Middle frontal gyrus (tissue), 1 donor: ENCODE data around the gene MYO1E.

ENCODE experiments used
- DNase-seq: peaks from one replicate; pipeline ENCODE4 v3.0.0-alpha.2; 2015; ENCODE audit warnings: low spot score; ENCODE audit errors: extremely low spot score

The MYO1E gene

GRCh38 chr15:59268852-59269407 lies 103.7 kb downstream of the MYO1E start:
- DNase-seq = no peak

DNA sequence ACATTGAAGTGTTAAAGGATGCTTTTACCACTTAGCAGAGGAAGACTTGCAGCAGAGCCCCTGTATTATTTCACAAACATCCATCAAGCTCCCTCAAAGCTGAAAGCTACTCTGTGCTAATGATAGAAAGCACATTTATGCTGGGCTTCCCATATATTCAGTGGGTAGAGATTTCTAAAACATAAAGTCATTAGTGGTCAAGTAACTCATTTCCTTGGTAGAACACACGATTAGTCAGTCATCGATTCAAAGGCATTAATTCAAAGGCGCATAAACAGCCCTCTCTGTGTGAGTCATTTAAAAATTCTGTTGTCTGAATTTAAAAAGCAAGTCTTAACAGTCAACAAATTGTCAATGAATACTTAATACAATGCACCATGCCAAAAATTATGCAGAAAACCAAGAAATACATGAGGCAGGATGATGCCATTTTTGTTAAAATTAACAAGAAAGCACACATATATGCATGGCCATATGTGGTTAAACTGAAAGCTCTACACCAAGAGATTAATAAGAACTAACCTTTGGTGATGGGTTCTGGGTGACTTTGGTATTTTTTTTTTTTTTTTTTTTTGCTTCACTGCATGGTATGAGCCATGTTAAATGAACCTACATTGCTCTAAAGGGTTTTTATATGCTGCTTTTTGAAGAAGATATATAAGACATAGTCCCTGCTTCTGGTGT lies 104.4 kb downstream of the MYO1E start:
- no peak for DNase-seq

DNA sequence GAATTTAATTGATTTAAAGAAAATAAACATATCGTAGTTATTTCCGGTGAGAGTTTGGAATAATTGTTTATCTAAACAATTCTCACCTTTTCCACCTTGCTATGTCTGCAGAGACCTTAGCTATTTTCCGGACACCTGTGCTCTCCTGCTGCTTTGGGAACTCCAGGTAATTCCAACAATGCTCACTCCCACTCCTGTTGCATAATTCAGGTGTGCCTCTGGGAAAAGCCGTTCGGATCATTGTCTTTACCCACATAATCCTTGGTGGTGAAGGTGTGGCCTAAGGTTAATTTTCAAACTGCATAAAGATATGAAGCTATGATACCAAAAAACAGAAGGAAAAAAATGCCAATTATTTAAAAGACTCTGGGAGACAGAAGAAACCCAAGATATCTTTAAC lies 106.6 kb downstream of the MYO1E start:
- no peak for DNase-seq

DNA sequence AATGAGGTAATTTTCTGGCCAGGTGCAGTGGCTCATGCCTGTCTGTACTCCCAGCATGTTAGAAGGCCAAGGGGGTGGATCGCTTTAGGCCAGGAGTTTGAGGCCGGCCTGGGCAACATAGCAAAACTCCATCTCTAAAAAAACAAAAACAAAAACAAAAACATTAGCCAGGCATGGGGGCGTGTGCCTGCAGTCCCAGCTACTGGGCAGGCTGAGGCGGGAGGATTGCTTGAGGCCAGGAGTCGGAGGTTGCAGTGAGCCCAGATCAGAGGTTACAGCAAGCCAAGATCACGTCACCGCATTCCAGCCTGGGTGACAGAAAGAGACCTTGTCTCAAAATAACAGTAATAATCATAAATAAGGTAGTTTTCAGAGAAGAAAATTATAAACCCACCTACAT lies 110.4 kb downstream of the MYO1E start:
- no peak for DNase-seq

DNA sequence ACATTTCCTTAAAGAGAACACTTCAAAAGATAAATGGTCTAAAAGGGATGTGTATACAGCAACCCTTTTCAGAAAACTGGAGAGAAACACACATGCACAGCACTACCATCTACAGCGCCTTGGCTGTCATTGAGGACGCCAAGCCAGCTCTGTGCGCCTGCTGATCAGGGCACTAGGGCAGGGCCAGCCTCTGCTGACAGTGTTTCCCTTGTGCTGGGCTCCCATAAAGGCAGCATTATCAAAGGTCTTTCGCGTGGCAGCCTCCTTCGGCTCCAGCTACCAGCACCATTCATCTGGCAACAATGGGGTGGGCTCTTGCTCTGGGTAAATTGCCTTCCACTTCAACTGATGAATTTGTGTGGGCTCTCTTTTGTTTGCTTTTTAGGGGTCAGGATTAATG lies 112.6 kb downstream of the MYO1E start:
- peak; percentile 78 for DNase-seq

DNA sequence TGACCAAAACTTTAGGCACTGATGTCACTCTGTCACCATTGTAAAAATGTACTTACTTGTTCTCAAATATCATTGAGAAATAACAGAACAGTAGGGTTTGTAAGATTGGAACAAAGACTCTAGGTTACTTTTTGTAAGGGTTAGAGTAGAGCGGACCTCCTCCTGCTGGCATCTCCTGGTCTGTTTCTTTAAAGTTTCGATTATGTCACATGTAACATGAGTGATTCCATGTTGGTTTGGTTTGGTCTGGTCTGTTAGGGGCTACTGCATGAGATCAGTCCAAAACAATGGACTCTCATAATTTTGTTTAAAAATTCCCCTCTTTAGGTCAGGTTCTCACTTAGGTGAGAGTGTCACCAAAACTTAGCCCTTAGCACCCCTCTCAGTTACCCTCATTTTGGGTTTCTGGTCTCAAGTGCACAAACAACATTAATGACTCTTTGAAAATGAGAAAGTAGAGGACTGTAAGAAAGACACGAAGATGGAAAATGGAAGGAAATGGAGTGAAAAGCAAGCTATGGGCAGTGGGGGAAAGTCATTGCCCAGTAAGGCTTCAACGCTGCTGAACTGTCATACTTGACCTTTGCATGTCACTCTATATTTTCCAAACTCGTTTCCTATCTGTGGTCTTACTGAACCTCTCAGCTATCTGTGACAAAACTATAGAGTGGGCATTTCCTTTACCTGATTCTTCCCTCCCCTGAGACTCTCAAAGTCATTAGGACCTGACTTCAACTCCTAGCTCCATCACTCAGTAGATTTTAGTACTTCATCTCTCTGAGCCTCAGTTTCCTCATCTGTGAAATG lies 113.3 kb downstream of the MYO1E start:
- DNase-seq = no peak

- no peak for DNase-seq
These were observed 114.4 kb downstream of the MYO1E start for GRCh38 chr15:59258317-59258716.

GRCh38 chr15:59257140-59257539 lies 115.5 kb downstream of the MYO1E start:
- no peak for DNase-seq

DNA sequence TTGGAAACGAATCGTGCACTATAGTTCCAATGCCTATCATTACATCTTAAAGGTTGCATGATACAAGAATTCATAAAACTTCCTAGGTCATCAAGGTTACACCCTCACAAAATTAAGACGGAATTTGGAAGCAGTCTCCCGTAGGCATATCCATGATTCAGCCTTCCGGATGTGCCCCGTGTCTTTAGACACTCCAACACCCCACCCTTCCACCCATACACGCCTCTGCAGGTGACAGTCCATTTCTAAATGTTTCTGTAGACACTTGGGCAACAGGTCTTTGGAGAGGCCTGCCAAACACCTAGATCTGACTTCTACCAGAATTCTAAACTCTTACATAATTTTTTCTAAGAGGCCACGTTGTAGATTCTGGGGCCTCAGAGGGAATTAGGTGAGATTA lies 116.2 kb downstream of the MYO1E start:
- DNase-seq = no peak

- no peak for DNase-seq
These were observed 116.9 kb downstream of the MYO1E start for GRCh38 chr15:59255680-59256336.

GRCh38 chr15:59252137-59252536 lies 120.5 kb downstream of the MYO1E start:
- no peak for DNase-seq

DNA sequence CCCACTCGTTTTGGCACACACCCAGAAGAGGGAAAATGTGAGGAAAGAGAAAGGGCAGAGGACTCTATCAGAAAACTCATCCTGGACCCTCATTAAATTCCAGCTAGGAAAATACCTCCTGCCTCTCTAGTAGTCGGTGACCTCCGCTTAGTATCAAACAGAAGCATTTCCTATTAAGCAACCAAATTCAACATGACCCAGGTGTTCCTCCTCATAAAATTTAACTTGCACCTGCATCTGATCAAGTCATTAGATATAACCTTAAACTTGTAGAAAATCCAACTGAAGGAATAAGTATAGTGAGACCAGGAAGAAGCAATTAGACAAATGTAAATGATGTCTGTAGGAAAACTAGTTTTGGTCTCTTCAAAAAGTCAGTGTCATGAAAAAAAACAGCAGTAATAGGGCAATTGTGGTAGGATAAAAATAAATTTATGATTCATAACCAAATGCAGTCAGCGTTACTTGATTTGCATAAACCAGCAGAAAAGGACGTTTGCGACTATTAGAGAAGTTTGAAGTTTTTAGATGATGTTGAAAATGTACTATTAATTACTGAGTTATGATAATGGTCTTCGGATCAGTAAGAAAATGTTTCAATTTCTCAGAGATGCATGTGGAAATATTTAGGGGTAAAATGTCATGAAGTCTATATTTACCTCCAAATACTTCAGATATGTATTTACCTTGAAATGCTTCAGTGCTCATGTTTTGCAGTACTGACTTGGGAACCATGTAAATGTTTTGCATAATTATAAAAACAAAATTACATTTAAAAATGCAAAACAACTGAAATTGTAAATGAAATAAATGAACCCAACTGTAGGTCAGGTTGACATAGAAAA lies 121.4 kb downstream of the MYO1E start:
- no peak for DNase-seq

GRCh38 chr15:59250249-59250648 lies 122.4 kb downstream of the MYO1E start:
- no peak for DNase-seq

DNA sequence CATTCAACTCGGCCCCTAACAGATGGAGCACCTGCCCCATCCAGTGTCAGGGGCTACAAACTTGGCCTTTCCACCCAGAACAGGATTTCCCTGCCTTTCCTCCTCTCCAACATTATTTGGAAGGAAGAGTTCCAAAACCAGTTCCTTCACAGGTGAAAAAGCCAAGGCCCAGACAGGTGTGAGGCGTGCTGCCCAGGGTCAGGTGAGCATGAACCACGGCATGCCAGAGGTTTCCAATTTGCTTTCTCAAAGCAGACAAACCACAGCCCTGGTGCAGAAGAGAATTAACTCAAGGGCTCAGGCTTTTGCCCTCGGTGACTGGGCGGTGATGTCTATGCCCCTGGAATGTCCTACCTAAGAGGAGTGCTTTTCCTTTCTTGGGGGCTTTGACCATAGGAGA lies 122.9 kb downstream of the MYO1E start:
- no peak for DNase-seq

GRCh38 chr15:59247364-59247763 lies 125.3 kb downstream of the MYO1E start:
- no peak for DNase-seq

DNA sequence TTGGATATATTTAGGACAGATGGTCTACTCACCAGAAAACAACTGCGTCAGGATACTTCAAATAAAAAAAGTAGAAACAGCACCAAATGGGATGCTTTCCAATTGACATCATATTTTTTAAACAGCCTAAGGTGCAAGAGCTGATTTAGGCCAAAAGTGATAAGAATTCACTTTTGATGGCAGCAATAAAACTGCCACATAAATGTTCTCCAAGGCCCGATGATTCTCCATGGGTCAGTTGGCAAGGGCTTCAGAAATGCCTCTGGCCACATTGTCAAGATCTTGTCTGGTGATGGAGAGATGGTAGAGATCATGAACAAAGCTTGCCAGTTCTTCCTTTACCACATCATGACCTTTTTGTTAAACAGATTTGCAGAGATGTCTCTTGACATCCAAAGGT lies 127.1 kb downstream of the MYO1E start:
- DNase-seq = no peak

DNA sequence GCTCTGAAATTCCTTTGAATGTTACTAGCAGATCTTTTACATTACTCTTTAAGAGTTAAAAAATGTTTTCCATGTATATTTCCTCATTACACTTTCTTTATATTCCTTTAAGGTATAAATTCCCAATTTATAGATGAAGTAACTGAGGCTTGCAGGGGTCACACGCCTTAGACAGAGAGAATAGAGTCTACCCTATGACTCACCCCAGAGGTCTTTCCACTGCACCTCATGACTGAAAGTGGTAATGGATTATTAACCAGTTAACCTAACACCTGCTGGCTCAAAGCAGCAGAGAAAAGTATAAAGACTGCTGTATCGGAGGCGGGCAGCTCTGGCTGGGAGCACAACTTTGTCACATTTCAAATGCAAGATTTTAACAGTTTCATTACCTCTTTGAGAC lies 128.3 kb downstream of the MYO1E start:
- DNase-seq = no peak

DNA sequence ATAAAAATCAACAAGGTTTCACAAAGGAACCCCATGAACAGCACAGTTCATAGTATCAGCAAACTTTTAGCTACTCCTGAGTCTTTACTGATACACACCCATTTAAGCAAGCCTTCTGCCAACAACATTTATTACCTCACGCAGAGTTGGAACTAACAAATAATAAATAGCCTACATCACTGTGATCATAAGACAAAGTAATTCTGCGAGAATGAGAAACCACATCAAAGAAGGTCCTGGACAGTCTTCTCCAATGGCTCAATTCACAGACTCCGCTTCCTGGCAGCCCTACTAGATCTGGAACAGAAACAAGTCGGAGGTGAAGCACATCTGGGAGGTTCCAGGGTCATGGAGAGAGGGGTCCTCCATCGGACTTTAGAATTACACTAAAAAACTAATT lies 129.0 kb downstream of the MYO1E start:
- DNase-seq = no peak

DNA sequence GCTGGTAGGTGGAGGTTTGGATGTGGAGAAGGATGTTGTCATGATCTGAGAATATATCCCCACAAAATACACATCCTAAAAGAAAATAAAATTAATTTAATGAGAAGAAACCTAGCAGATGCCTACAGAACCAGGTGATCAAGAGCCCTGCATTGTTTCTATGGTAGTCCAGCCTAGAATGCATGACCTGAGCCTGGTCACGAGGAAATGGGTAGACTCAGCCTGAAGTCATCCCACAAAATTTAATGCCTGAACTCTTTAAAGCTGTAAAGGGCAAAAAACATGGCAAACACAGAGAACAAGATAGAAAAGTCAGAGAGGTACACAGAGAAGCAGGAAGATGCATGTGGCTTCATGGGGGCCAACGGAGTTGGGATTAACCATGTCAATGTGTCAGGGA lies 130.0 kb downstream of the MYO1E start:
- no peak for DNase-seq

DNA sequence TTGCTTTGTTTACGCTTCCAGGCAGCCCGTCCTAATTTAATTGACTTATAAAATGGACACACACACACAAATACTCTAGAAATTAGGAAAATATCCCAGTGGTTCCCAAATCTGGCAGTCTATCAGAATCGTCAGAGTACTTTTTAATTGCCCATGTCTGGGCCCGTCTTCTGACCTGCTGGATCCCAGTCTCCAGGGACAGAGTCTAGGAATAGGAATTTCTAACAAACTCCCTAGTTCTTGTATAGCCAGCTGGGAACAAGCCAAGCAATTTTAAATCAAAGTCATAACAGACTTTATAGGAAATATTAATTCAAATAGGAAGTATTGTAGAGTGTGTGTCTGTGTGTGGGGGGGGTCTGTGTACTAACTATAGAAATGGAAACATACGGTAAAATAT lies 132.6 kb downstream of the MYO1E start:
- DNase-seq = no peak

DNA sequence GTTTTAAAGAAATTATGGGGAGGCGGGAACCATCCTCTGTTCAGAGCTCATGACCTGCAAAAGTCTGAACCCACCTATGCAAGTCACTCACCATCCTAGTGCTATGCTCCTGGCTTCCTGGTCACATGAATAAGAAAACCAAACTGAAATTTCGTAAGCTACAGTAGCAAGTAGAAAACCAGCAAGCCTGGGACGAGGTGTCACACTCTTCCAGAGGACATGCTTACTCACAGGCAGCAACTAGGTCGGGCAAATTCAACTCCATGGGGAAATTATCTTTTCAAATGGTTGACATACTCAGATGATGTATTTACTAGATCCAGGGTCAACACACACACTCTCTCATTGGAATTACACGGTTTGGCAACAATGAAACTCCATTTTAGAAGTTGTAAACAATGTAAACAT lies 134.7 kb downstream of the MYO1E start:
- DNase-seq = no peak
